Panc1 (cell line): ENCODE measurements around the gene MED8. TPM values are rescaled to one million over a fixed set of nuclear protein-coding genes. Genes with fewer than 3 reads are reported as not detected.
"Not testable (repeated sequence)": the region's sequence is repeated elsewhere in the genome, so short reads cannot be mapped to it uniquely, and the experiment has no call there.

ENCODE experiments used
- ATAC-seq: fragments of 200-7000 bp; cut with Tn5 transposase; 2 replicates; pipeline ENCODE4 v1.9.1; 2020; ENCODE audit warnings: mild to moderate bottlenecking, moderate library complexity
- BruUV-seq: library from RNA; stranded (reverse); fragments of 400-500 nt; replicated peaks from 2 replicates; lab custom pipeline; 2021; lab: Mats Ljungman, UMichigan
- CTCF ChIA-PET: fragments of 300-600 bp; sonication (Branson Sonifier 250); formaldehyde crosslinking; loops from one replicate; lab custom pipeline; 2022; ENCODE audit warnings: antibody characterized with exemption; lab: Charles Lee
- POLR2A ChIA-PET: fragments of 300-600 bp; sonication (Branson Sonifier 250); formaldehyde crosslinking; loops from one replicate; lab custom pipeline; 2022; ENCODE audit warnings: antibody characterized with exemption; lab: Charles Lee
- DNase-seq: peaks from one replicate; pipeline ENCODE4 v3.0.0-alpha.2; 2010; ENCODE audit warnings: low read depth, low spot score
- H3K27ac ChIP-seq: 2 replicates; pipeline ENCODE4 v1.5.1; 2011; ENCODE audit warnings: mild to moderate bottlenecking, low read length, inconsistent platforms
- H3K27me3 ChIP-seq: fragments of 200-500 bp; sonication (Bioruptor generic); 2 replicates; pipeline ENCODE4 v1.6.0; 2014; ENCODE audit warnings: low read length, inconsistent platforms; ENCODE audit not compliant: control insufficient read depth, insufficient read depth
- H3K36me3 ChIP-seq: fragments of 200-500 bp; sonication (Bioruptor generic); 2 replicates; pipeline ENCODE4 v1.5.1; 2014; ENCODE audit warnings: inconsistent platforms, mild to moderate bottlenecking, low read length, moderate library complexity; ENCODE audit not compliant: control insufficient read depth, insufficient read depth
- H3K4me1 ChIP-seq: 2 replicates; pipeline ENCODE4 v1.5.1; 2011; ENCODE audit warnings: inconsistent platforms, mild to moderate bottlenecking, low read length, moderate library complexity; ENCODE audit not compliant: control insufficient read depth, insufficient read depth
- H3K4me3 ChIP-seq, 2 experiments: 2 replicates each; pipeline ENCODE4 v1.5.1; 2011 to 2012; ENCODE audit warnings: low read depth in 2 of 2, low read length in 2 of 2, mild to moderate bottlenecking in 2 of 2, inconsistent platforms in 1 of 2, moderate library complexity in 1 of 2
- H3K9me3 ChIP-seq: fragments of 200-500 bp; sonication (Bioruptor generic); 2 replicates; pipeline ENCODE4 v1.5.1; 2014; ENCODE audit warnings: low read depth, mild to moderate bottlenecking, inconsistent platforms, low read length, moderate library complexity; ENCODE audit not compliant: control insufficient read depth, insufficient read depth
- POLR2AphosphoS5 ChIP-seq: IDR thresholded peaks from 2 replicates; pipeline ENCODE4 v1.6.1; 2012; ENCODE audit warnings: mild to moderate bottlenecking, low read depth, low read length, moderate library complexity
- REST ChIP-seq, 2 experiments: IDR thresholded peaks; 2 replicates each; pipeline ENCODE4 v1.6.1; 2011 to 2012; ENCODE audit warnings: low read depth in 2 of 2, control low read depth in 1 of 2, low read length in 1 of 2, mild to moderate bottlenecking in 1 of 2, moderate library complexity in 1 of 2; ENCODE audit not compliant: insufficient read depth in 1 of 2
- SIN3A ChIP-seq: IDR thresholded peaks from 2 replicates; pipeline ENCODE4 v1.6.1; 2012; ENCODE audit warnings: low read depth, mild to moderate bottlenecking, low read length, moderate library complexity, borderline replicate concordance; ENCODE audit not compliant: insufficient read depth
- TCF7L2 ChIP-seq: IDR thresholded peaks from 2 replicates; pipeline ENCODE4 v1.6.1; 2011; ENCODE audit warnings: mild to moderate bottlenecking, low read depth, low read length, inconsistent platforms
- in situ Hi-C: cut with HindIII; loops from 2 replicates; pipeline ENCODE4 v1.10.0; 2016; ENCODE audit warnings: low sequenced_read_pairs, low pct_unique_long_range_greater_than_20kb
- intact Hi-C: fragments of 100-400 bp; cut with micrococcal nuclease; formaldehyde crosslinking; loops from one replicate; pipeline ENCODE4 v1.10.0; 2022; ENCODE audit not compliant: unreplicated experiment
- total RNA-seq: library from RNA; stranded (reverse); gene quantifications from one replicate; pipeline ENCODE4 v1.2.1, GENCODE V29; 2021; ENCODE audit not compliant: unreplicated experiment
- TF ChIP-seq, protein P1 (sequence below): fragments of 450-650 bp; IDR thresholded peaks from 2 replicates; pipeline ENCODE4 v1.5.1; 2017; ENCODE audit warnings: mild to moderate bottlenecking

Gene MED8
- total RNA-seq, 1 experiment from 2014 or later = 50.8 TPM

DNA sequence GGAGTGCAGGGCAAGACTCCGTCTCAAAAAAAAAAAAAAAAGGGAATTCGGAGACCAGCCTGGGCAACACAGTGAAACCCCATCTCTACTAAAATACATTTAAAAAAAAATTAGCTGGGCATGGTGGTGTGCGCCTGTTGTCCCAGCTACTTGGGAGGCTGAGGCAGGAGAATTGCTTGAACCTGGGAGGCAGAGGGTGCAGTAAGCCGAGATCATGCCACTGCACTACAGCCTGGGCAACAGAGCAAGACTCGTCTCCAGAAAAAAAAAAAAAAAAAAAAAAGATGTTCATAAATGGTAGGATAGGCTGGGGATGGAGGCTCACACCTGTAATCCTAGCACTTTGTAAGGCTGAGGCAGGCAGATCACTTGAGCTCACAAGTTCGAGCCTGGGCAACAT is 19.8 kb downstream of the MED8 start:
- peaks cover 22% of the 10 kb centered on the region for H3K4me1 ChIP-seq
- DNase-seq, ATAC-seq, in situ Hi-C loops, intact Hi-C loops, H3K27ac ChIP-seq, H3K27me3 ChIP-seq, H3K4me3 ChIP-seq, BruUV-seq, H3K9me3 ChIP-seq, H3K36me3 ChIP-seq: not testable (repeated sequence)
- CTCF ChIA-PET = interaction anchor here (0.6 kb wide), 1 partner anchor 134 kb away, joined by 3 read pairs; no protein-coding TSS in a partner anchor
- POLR2A ChIA-PET = interaction anchor here (0.6 kb wide), 1 partner anchor 127 kb away, joined by 3 read pairs; no protein-coding TSS in a partner anchor

- Histone ChIP-seq H3K27ac (peak overlapping the region; percentile 97), H3K4me1 (peaks cover 22% of the 10 kb centered on the region), H3K27me3 (no peaks in the 10 kb centered on the region), H3K9me3 (no peaks in the 10 kb centered on the region), H3K36me3 (no peaks in the 10 kb centered on the region; the same call in 1 of the 2 replicates), H3K4me3 (peak overlapping the region; percentile 83 to 89)
- in situ Hi-C loops = no loop called here
- TF ChIP-seq, protein P1, sequence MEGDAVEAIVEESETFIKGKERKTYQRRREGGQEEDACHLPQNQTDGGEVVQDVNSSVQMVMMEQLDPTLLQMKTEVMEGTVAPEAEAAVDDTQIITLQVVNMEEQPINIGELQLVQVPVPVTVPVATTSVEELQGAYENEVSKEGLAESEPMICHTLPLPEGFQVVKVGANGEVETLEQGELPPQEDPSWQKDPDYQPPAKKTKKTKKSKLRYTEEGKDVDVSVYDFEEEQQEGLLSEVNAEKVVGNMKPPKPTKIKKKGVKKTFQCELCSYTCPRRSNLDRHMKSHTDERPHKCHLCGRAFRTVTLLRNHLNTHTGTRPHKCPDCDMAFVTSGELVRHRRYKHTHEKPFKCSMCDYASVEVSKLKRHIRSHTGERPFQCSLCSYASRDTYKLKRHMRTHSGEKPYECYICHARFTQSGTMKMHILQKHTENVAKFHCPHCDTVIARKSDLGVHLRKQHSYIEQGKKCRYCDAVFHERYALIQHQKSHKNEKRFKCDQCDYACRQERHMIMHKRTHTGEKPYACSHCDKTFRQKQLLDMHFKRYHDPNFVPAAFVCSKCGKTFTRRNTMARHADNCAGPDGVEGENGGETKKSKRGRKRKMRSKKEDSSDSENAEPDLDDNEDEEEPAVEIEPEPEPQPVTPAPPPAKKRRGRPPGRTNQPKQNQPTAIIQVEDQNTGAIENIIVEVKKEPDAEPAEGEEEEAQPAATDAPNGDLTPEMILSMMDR = no peak
- TF ChIP-seq REST (IDR thresholded peaks at IDR 0.05; ENCODE audit: insufficient read depth in 1 of 2, low read depth in 2 of 2, low read length in 1 of 2) = no peak
- TF ChIP-seq SIN3A = no peak
- TF ChIP-seq POLR2AphosphoS5 = no peak
- no peak for TF ChIP-seq TCF7L2
- DNase-seq (no peak), ATAC-seq (no peak)
- TSS peak; percentile 92 for BruUV-seq
- POLR2A ChIA-PET = no interaction called here
- intact Hi-C loops = no loop called here
- CTCF ChIA-PET = interaction anchor here (1.2 kb wide), 1 partner anchor 142 kb away, joined by 3 read pairs; no protein-coding TSS in a partner anchor
These were observed 21.0 kb downstream of the MED8 start for GRCh38 chr1:43368646-43369020.

- CTCF ChIA-PET = interaction anchor here (1.2 kb wide), 1 partner anchor 141 kb away, joined by 3 read pairs; no protein-coding TSS in a partner anchor
These were observed 21.5 kb downstream of the MED8 start, which contains the start of gene ELOVL1 for GRCh38 chr1:43367904-43368645. ELOVL1 (minus strand) TSS chr1:43368011; CDS start chr1:43365609, 2,402 bp downstream.

More at GRCh38 chr1:43367904-43368645, 21.5 kb downstream of the MED8 start, which contains the start of gene ELOVL1:
- H3K27me3 ChIP-seq = no peaks in the 10 kb centered on the region
- ATAC-seq = peak; percentile 93
- TF ChIP-seq, protein P1 = no peak
- TF ChIP-seq TCF7L2 (peak; percentile 46), REST (IDR thresholded peaks at IDR 0.05; ENCODE audit: insufficient read depth in 1 of 2, low read depth in 2 of 2, low read length in 1 of 2) (no peak), SIN3A (peak; percentile 93; the same call in 1 of the 2 replicates), POLR2AphosphoS5 (peak; percentile 93)
- H3K4me3 ChIP-seq = peak within 1 kb of the TSS; percentile 87 to 89
- H3K9me3 ChIP-seq = no peaks in the 10 kb centered on the region
- DNase-seq = peak; percentile 47
- H3K36me3 ChIP-seq = no peaks in the 10 kb centered on the region; the same call in 1 of the 2 replicates
- H3K4me1 ChIP-seq = peaks cover 22% of the 10 kb centered on the region
- POLR2A ChIA-PET = no interaction called here
- intact Hi-C loops = no loop called here
- in situ Hi-C loops = no loop called here
- no TSS peak for BruUV-seq
- peak within 1 kb of the TSS; percentile 97 for H3K27ac ChIP-seq
